Measurements from ENCODE around the gene MAP2.

Gene MAP2

GRCh38 chr2:209534228-209534627, 110.4 kb downstream of the MAP2 start:
- no peak for DNase-seq

- DNase-seq = no peak
Observed at GRCh38 chr2:209536363-209536762, 112.5 kb downstream of the MAP2 start.

DNA sequence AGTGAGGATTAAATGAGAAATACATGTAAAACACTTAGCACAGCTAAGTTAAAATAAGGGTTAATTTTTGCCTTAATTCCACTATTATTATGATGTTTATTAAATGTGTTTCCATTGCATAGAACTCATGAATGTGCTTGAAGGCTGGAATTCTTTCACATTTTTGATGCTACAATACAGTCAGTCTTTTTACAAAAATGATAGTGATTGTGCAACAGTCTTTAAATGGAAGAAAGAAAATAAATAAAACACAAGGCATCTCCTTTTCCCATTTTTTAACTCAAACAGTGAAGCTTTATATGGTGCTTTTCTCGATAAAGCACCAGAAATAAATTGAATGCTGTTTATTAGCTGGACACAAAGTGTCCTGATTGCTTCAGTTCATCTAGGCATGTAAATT, 123.9 kb downstream of the MAP2 start:
- DNase-seq = no peak

GRCh38 chr2:209549589-209549988, 125.7 kb downstream of the MAP2 start:
- DNase-seq = no peak

GRCh38 chr2:209553913-209554312, 130.1 kb downstream of the MAP2 start:
- no peak for DNase-seq

GRCh38 chr2:209556354-209556961, 132.6 kb downstream of the MAP2 start:
- DNase-seq = no peak

- DNase-seq = no peak
Observed at GRCh38 chr2:209560911-209561310, 137.1 kb downstream of the MAP2 start.

DNA sequence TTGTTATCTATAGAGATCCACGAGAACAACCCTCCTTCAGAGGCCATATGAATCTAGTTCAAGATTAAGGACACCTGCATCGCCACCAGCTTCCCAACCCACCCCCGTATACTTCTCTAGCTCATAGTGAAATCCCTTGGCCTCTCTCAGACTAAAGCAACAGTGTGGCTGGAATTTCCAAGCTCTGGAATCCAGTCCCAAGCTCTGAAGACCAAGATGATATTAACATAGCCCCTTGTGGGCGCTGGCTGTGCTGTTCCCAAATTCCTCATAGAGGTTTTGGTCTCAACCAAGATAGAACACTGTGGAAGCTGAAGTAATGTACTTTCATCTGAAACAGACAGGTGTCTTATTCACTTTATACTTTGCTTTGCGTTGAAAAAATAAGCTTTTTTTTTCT, 139.6 kb downstream of the MAP2 start:
- no peak for DNase-seq

DNA sequence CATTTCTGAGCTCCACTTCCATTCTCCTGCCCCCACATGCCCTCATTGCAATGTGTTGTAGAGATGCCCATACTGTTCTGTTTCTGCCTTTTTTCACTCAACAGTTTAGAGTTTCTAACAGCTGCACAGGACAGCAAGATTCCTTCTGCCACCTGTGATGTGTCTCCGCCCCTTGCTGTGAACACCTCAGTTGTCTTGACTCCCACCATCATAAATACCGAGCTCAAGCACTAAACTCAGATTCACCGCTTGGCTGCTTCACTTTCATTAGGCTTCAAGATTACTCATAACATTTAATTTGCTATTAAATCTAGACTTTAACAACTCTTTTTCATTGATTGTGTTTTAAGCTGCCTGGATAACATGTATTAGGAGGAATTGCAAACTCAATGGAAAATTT, 141.0 kb downstream of the MAP2 start:
- DNase-seq = no peak

DNA sequence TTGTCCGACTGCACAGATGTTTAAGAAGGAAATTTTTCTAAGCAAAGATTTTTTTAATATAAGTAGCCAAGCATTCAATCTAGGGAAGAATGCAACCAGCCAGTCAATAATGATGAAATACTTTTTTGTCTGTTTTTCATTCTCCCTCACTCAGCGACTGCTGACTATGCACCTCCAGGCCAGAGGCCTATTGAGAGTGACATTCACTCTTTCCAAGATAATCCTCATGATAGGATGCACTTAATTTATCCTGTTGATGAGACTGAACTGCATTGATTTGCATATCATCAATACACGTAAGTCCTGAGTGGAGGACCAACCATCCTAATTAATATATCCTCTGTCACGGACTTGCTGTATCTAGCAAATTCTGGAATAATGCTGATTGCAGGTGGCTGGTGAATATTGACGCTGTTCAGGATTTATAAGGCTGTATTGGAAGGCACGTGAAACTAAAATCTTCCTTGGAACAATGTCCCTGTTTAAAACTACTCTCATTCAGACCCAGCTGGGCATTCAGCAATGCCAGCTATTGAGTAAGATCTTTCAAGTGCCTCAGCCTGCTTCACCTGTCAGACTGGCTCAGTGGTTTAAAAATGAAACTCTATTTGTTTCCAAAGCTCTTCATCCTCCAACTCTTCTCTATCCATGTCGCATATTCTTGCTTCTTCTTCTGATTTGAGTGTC, 142.2 kb downstream of the MAP2 start:
- no peak for DNase-seq

- no peak for DNase-seq
Observed at GRCh38 chr2:209570194-209570593, 146.3 kb downstream of the MAP2 start.

DNA sequence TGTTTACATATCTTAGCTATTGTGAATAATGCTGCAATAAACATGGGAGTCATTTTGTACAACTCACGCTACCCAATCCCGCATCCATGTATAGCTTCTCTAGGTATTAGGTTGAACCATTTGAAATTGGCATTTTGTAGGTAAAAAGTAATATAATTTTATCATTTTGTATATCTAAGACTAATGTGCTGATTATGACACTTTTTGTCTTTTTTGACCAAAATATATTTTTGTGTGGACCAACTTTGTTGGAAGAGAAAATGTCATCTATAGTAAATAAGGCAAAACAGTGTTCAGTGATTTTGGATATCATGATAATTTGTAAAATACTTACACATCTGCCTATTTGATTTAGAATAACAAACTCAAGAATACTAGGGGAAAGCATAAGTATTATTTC, 150.7 kb downstream of the MAP2 start:
- no peak for DNase-seq

DNA sequence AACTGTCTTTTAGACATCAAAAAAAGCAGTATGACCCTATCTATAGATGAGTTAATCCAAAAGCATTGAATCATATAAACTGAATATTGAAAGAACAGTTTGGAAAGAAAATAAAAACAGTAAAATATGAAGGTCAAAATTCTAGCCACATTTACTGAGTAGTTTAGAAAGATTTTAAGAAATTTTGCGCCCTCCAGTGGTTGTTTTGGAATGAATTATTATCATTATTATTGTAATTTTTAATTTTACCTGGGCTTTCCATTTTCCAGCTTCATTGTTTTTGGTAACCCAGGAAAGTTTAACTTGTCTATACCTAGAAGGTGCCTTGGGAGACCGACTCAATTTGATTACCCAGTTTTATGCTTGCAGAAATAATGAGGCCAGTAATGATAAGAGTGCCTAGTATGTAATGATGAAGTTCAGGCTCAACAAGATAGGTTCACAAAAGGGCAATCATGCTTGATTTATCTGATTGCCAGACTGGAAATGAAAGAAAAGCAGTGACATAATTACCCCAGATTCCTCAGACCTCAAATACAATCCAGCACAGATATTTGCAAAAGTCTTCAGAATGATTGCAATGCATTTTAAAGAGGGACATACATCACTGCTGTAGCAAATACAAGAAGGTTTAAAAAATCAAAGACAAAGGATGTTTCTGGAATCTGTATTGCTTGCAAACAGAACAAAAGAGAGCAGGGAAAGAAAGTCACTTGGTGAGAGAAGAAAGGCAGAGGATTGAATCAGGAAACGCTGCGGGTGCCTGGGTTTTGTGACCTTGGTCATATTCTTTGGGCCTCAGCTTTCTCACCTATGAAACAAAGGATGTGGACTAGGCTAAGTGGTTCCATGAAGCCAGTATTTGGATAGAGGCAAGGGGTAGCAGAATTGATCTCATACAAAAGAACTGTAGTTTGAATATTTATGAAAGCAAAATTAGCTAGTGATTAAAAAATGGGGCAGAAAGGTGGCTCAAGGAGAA, 153.8 kb downstream of the MAP2 start:
- DNase-seq = no peak

GRCh38 chr2:209578394-209579001, 154.7 kb downstream of the MAP2 start:
- no peak for DNase-seq

DNA sequence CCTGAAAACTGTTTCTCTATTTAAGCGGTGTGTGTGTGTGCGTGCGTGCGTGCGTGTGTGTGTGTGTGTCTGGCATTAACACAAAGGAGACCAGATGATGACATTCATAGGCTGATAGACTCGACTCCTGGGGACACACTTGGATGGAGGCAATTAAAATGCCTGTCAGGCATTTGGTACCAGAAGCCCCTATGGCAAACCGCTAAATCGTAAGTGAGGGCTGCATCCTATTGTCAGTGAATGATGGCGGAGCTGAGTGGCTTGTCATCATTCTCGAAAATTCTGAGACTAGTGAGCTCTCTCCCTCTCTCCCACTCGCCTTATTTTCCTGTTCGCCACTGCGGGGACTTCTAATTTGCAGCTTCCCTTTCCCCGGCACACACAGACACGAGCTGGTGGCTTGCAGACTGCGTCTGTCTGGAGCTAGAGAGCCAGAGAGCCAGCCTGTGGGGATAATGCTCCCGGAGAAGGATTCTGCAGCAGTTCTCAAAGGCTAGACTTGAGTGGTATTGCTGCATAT, 155.4 kb downstream of the MAP2 start:
- DNase-seq = no peak

- DNase-seq = no peak
Observed at GRCh38 chr2:209581040-209581439, 157.2 kb downstream of the MAP2 start.

GRCh38 chr2:209582281-209582680, 158.4 kb downstream of the MAP2 start:
- DNase-seq = no peak

- no peak for DNase-seq
Observed at GRCh38 chr2:209584472-209584871, 160.6 kb downstream of the MAP2 start.

DNA sequence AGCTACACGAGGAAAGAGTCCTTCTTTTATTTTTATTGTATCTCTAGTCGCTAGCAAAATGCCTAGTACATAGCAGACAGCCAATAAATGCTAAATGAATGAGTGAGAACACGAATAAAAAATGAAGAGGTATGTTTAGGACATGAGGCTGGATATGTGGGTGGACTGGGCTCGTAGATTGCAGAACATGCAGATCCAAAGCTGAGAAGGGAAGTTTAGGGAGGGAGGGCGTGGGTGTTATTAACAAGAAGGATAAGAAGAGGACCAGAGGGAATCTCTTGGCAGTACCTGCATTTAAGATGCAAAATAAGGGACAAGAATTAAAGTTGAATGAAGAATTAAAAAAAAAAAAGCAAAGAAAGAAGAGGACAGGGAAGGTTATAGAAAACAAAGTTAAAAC, 161.1 kb downstream of the MAP2 start:
- DNase-seq = no peak

GRCh38 chr2:209591021-209591420, 167.2 kb downstream of the MAP2 start:
- no peak for DNase-seq

DNA sequence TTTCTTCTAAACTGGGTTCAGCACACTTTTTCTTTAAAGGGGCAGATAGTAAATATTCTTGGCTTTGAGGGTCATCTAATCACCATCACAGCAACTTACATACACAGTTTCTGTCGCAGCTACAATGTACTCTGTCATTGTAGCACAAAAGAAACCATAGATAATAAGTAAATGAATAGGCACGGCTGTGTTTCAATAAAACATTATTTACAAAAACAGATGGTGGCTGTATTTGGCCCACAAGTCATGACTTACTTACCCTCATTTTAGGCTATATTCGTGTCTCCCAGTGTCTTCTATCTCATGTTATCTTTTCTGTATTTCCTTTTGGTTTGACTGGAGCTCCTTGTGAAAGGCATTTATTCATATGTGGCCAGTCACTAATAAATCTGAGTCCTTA, 168.3 kb downstream of the MAP2 start:
- no peak for DNase-seq

DNA sequence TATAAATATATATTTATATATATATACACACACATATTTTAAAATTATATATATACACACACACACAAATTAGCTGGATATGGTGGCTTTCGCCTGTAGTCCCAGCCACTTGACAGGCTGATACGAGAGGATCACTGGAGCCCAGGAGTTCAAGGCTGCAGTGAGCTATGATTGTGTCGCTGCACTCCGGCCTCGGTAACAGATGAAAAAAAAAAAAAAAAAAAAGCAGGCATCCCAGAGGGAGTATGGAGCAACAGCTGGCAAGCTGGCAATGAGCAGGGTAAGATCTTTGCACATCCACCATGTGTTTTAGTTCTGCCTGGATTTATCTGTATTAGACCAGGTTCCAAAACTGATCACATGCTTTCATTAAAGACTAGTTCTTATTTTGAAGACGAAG, 170.1 kb downstream of the MAP2 start:
- no peak for DNase-seq

- no peak for DNase-seq
Observed at GRCh38 chr2:209596262-209596661, 172.4 kb downstream of the MAP2 start.

Measured in NCI-H526 treated with DMSO at 0.1 percent for 48 hours (cell line).